ENCODE results near the gene OSGEP.

GRCh38 chr14:20476776-20477175, 22.2 kb upstream of the OSGEP start:
- TF ChIP-seq EZH2phosphoT487 (IDR thresholded peaks at IDR 0.05; ENCODE audit: borderline replicate concordance, low read depth, low read length): no peak
- TF ChIP-seq, protein P1, sequence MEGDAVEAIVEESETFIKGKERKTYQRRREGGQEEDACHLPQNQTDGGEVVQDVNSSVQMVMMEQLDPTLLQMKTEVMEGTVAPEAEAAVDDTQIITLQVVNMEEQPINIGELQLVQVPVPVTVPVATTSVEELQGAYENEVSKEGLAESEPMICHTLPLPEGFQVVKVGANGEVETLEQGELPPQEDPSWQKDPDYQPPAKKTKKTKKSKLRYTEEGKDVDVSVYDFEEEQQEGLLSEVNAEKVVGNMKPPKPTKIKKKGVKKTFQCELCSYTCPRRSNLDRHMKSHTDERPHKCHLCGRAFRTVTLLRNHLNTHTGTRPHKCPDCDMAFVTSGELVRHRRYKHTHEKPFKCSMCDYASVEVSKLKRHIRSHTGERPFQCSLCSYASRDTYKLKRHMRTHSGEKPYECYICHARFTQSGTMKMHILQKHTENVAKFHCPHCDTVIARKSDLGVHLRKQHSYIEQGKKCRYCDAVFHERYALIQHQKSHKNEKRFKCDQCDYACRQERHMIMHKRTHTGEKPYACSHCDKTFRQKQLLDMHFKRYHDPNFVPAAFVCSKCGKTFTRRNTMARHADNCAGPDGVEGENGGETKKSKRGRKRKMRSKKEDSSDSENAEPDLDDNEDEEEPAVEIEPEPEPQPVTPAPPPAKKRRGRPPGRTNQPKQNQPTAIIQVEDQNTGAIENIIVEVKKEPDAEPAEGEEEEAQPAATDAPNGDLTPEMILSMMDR (conservative IDR thresholded peaks at IDR 0.05; ENCODE audit: low read length): no peak
